Choroid plexus epithelial cell (primary cell): ENCODE measurements around the gene DDB1.

Source experiments
- DNase-seq: peaks from one replicate; pipeline ENCODE4 v3.0.0-alpha.2; 2010; ENCODE audit warnings: low read depth
- H3K4me3 ChIP-seq: 2 replicates; pipeline ENCODE4 v1.5.1; 2011; ENCODE audit warnings: low read depth, mild to moderate bottlenecking, control low read depth, low read length, moderate library complexity
- CTCF ChIP-seq: conservative IDR thresholded peaks from 2 replicates; pipeline ENCODE4 v1.5.1; 2011; ENCODE audit warnings: low read depth, mild to moderate bottlenecking, control low read depth, inconsistent platforms, low read length, moderate library complexity

The DDB1 gene

GRCh38 chr11:61277186-61278000 is 55.5 kb downstream of the DDB1 start:
- DNase-seq: no peak
- H3K4me3 ChIP-seq: no peak overlapping the region
- TF ChIP-seq CTCF: no peak

- DNase-seq: no peak
- no peak overlapping the region for H3K4me3 ChIP-seq
- no peak for TF ChIP-seq CTCF
Observed at GRCh38 chr11:61275191-61275590, 57.7 kb downstream of the DDB1 start.

- no peak for TF ChIP-seq CTCF
- no peak overlapping the region for H3K4me3 ChIP-seq
- no peak for DNase-seq
Observed at GRCh38 chr11:61274084-61274483, 58.8 kb downstream of the DDB1 start.

GRCh38 chr11:61273178-61274078 is 59.5 kb downstream of the DDB1 start:
- DNase-seq: no peak
- no peak overlapping the region for H3K4me3 ChIP-seq
- no peak for TF ChIP-seq CTCF

- no peak for DNase-seq
- no peak for TF ChIP-seq CTCF
- H3K4me3 ChIP-seq: no peak overlapping the region
Observed at GRCh38 chr11:61272731-61273130, 60.2 kb downstream of the DDB1 start.

- no peak for TF ChIP-seq CTCF
- peak; percentile 62 for DNase-seq
Observed at GRCh38 chr11:61270354-61271076, 62.4 kb downstream of the DDB1 start.

More at GRCh38 chr11:61270354-61271076, 62.4 kb downstream of the DDB1 start:
- no peak overlapping the region for H3K4me3 ChIP-seq
